ENCODE results near the gene DNAH2. TPM values are rescaled to one million over a fixed set of nuclear protein-coding genes. Genes with fewer than 3 reads are reported as not detected.

DNAH2 gene
- total RNA-seq, 2 experiments from 2014 or later, result not detected

GRCh38 chr17:7705269-7706255 is 12.0 kb upstream of the DNAH2 start:
- Histone ChIP-seq H3K4me2 (ENCODE audit: low read length) (no peak overlapping the region), H3K79me2 (ENCODE audit: insufficient read depth, low read depth, low read length) (no peaks in the 10 kb centered on the region), H4K20me1 (ENCODE audit: insufficient read depth, low read length) (no peaks in the 10 kb centered on the region; the same call in 1 of the 2 replicates), H3K27ac (ENCODE audit: low read depth, low read length, poor library complexity, severe bottlenecking) (no peak overlapping the region), H3K9me3 (ENCODE audit: low read length) (no peaks in the 10 kb centered on the region), H3K36me3 (ENCODE audit: insufficient read depth, low read length) (peaks cover 8% of the 10 kb centered on the region), H3K9me2 (ENCODE audit: insufficient read depth, low read length) (no peaks in the 10 kb centered on the region), H3K4me3 (ENCODE audit: low read depth, low read length, poor library complexity, severe bottlenecking) (no peak overlapping the region), H3K4me1 (ENCODE audit: insufficient read depth, low read length, poor library complexity, severe bottlenecking) (peaks cover 7% of the 10 kb centered on the region), H2AFZ (ENCODE audit: low read length) (no peak overlapping the region)
- intact Hi-C loops (cut with micrococcal nuclease; ENCODE audit: unreplicated experiment), result no loop called here
- TF ChIP-seq, protein P1, sequence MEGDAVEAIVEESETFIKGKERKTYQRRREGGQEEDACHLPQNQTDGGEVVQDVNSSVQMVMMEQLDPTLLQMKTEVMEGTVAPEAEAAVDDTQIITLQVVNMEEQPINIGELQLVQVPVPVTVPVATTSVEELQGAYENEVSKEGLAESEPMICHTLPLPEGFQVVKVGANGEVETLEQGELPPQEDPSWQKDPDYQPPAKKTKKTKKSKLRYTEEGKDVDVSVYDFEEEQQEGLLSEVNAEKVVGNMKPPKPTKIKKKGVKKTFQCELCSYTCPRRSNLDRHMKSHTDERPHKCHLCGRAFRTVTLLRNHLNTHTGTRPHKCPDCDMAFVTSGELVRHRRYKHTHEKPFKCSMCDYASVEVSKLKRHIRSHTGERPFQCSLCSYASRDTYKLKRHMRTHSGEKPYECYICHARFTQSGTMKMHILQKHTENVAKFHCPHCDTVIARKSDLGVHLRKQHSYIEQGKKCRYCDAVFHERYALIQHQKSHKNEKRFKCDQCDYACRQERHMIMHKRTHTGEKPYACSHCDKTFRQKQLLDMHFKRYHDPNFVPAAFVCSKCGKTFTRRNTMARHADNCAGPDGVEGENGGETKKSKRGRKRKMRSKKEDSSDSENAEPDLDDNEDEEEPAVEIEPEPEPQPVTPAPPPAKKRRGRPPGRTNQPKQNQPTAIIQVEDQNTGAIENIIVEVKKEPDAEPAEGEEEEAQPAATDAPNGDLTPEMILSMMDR (conservative IDR thresholded peaks at IDR 0.05; ENCODE audit: low read length), result no peak
- TF ChIP-seq EZH2phosphoT487 (IDR thresholded peaks at IDR 0.05; ENCODE audit: borderline replicate concordance, low read depth, low read length), result no peak
- ChIA-PET CTCF (ENCODE audit: unreplicated experiment) (no interaction called here), POLR2A (no interaction called here)
- no peak for DNase-seq (ENCODE audit: low spot score)
- BruUV-seq (replicated peaks), result no TSS peak

GRCh38 chr17:7706631-7707354 is 10.8 kb upstream of the DNAH2 start:
- H3K4me3 ChIP-seq (ENCODE audit: low read depth, low read length, poor library complexity, severe bottlenecking), result no peak overlapping the region
- no peak overlapping the region for H3K4me2 ChIP-seq (ENCODE audit: low read length)
- H3K4me1 ChIP-seq (ENCODE audit: insufficient read depth, low read length, poor library complexity, severe bottlenecking), result peaks cover 10% of the 10 kb centered on the region
- no peaks in the 10 kb centered on the region for H3K79me2 ChIP-seq (ENCODE audit: insufficient read depth, low read depth, low read length)
- H3K9me2 ChIP-seq (ENCODE audit: insufficient read depth, low read length), result 0 out of 2 replicates have a peak, but pooled peaks cover 4% of the 10 kb centered on the region
- no peaks in the 10 kb centered on the region for H3K9me3 ChIP-seq (ENCODE audit: low read length)
- TF ChIP-seq, protein P1 (conservative IDR thresholded peaks at IDR 0.05; ENCODE audit: low read length), result no peak
- TF ChIP-seq EZH2phosphoT487 (IDR thresholded peaks at IDR 0.05; ENCODE audit: borderline replicate concordance, low read depth, low read length), result no peak
- H3K36me3 ChIP-seq (ENCODE audit: insufficient read depth, low read length), result peaks cover 2% of the 10 kb centered on the region; the same call in 1 of the 2 replicates
- intact Hi-C loops (cut with micrococcal nuclease; ENCODE audit: unreplicated experiment), result no loop called here
- no peak for DNase-seq (ENCODE audit: low spot score)
- no peaks in the 10 kb centered on the region; the same call in 1 of the 2 replicates for H4K20me1 ChIP-seq (ENCODE audit: insufficient read depth, low read length)
- no peak overlapping the region for H2AFZ ChIP-seq (ENCODE audit: low read length)
- no TSS peak for BruUV-seq (replicated peaks)
- POLR2A ChIA-PET, result interaction anchor here (0.5 to 0.6 kb wide), 2 partner anchors 53 to 431 kb away, joined by 3 read pairs; no protein-coding TSS in a partner anchor
- H3K27ac ChIP-seq (ENCODE audit: low read depth, low read length, poor library complexity, severe bottlenecking), result no peak overlapping the region
- CTCF ChIA-PET (ENCODE audit: unreplicated experiment), result no interaction called here
